Heart left ventricle (tissue), 16 donors: Measurements from ENCODE around the gene KIAA1671. TPM values are rescaled to one million over a fixed set of nuclear protein-coding genes. Genes with fewer than 3 reads are reported as not detected.

Experiments
- ATAC-seq, 4 donors: fragments of 200-7000 bp; cut with Tn5 transposase; one replicate each; pipeline ENCODE4 v1.9.1; 2020 to 2022; ENCODE audit warnings: moderate library complexity in 4 of 4, mild to moderate bottlenecking in 3 of 4, moderate number of reproducible peaks in 1 of 4
- DNase-seq, 5 donors: peaks; one replicate each; pipeline ENCODE4 v3.0.0-alpha.2; 2020
- H3K27ac ChIP-seq, 12 donors: fragments of 200-600 bp; sonication (generic) in 4 of 12; one replicate each; pipeline versions ENCODE4 v1.5.0 to v1.8.0; 2016 to 2022; ENCODE audit warnings: mild to moderate bottlenecking in 2 of 12
- H3K27me3 ChIP-seq, 9 donors: fragments of 200-600 bp; sonication (generic) in 2 of 9; one replicate each; pipeline versions ENCODE4 v1.5.1 to v1.8.0; 2016 to 2022; ENCODE audit warnings: mild to moderate bottlenecking in 3 of 9
- H3K36me3 ChIP-seq, 9 donors: fragments of 200-600 bp; sonication (generic) in 2 of 9; one replicate each; pipeline versions ENCODE4 v1.5.0 to v1.8.0; 2018 to 2022; ENCODE audit warnings: mild to moderate bottlenecking in 2 of 9
- H3K4me1 ChIP-seq, 12 donors: fragments of 200-600 bp; sonication (generic) in 4 of 12; one replicate each; pipeline versions ENCODE4 v1.5.0 to v1.8.0; 2016 to 2022; ENCODE audit warnings: mild to moderate bottlenecking in 3 of 12
- H3K4me3 ChIP-seq, 12 donors: fragments of 200-600 bp; sonication (generic) in 4 of 12; one replicate each; pipeline versions ENCODE4 v1.5.0 to v1.8.0; 2017 to 2022; ENCODE audit warnings: mild to moderate bottlenecking in 9 of 12, moderate library complexity in 4 of 12
- H3K9me3 ChIP-seq, 12 donors: fragments of 200-600 bp; sonication (generic) in 4 of 12; one replicate each; pipeline versions ENCODE4 v1.5.0 to v1.8.0; 2016 to 2022; ENCODE audit warnings: mild to moderate bottlenecking in 1 of 12
- CTCF ChIP-seq, 12 donors: fragments of 200-600 bp; sonication (generic) in 4 of 12; IDR thresholded peaks; one replicate each; pipeline versions ENCODE4 v1.5.0 to v1.8.0; 2018 to 2022; ENCODE audit warnings: antibody characterized with exemption in 12 of 12, mild to moderate bottlenecking in 5 of 12
- POLR2A ChIP-seq, 2 donors: fragments of 450-650 bp; IDR thresholded peaks; one replicate each; pipeline ENCODE4 v1.6.1; 2017; ENCODE audit warnings: antibody characterized with exemption in 2 of 2, mild to moderate bottlenecking in 2 of 2, moderate library complexity in 2 of 2
- WGBS, 4 donors: extraction: QIAGEN DNeasy Blood & Tissue Kit in 2 of 4; methylation state at CpG; one replicate each; pipeline versions ENCODE4 v1.1.5 to v1.1.7; 2013 to 2018; 5-methylcytosine and 5-hydroxymethylcytosine counted together
- intact Hi-C, 10 donors: fragments of 100-400 bp; cut with DNase I; formaldehyde crosslinking; loops; one replicate each; pipeline versions ENCODE4 v1.11.1 to v1.14.2; 2022
- polyA plus RNA-seq, 2 donors: library from polyadenylated mRNA; stranded (reverse); fragments of 200-250 nt; gene quantifications; one replicate each; pipeline ENCODE4 v1.2.3, GENCODE V29; 2013
- total RNA-seq, 9 donors: library from RNA; depleted of rRNA in 2 of 9; stranded (reverse); fragments of >200 nt in 2 of 9; fragmentation: NEBNext Ultra II Directional in 3 of 9; extraction: Animal tissue kit (Norgen Biotek cat#: 25700) in 3 of 9; gene quantifications; one replicate each; pipeline versions ENCODE4 v1.1.0 to v1.2.4, GENCODE V29; 2016 to 2023
- donor health status: ischemic (EF 13 %, LVEDD 7.1; RV severe dilation, severe dysfunction).
- donor health status: healthy with polysubstance abuse.
- donor health status: DM: no; HTN: yes; CAD: no.
- donor health status: DM: no; HTN: no; CAD: no.
- donor health status: ischemic (EF 25% LVEDD 6.9; RV normal size, moderate dysfunction).
- donor health status: ischemic (EF 25% LVEDD 5.7; RV mildly dilated, moderate dysfunction).
- donor health status: healthy.
- donor health status: DM: yes; HTN: yes; CAD: no.
- donor health status: ischemic (EF 35%, LVEDD 5.7; RV mildly dilated, moderate dysfunction).
- donor health status: nonischemic (EF 11% LVEDD 7.7; RV severe dilation, severe dysfunction).
- donor health status: DM: yes; HTN: yes; CAD: no.
- donor health status: PGD.
- donor health status: ischemic (EF 29% LVEDD 5.4; RV normal size, mild dysfunction).
- donor health status: nonischemic (EF 23%, LVEDD 6.1; RV moderate dilation, normal function).

KIAA1671 gene
- total and polyA plus RNA-seq, 11 donors, result 4.5 to 22.1 (median 13.2) TPM

GRCh38 chr22:25095869-25096268 is 143.4 kb downstream of the KIAA1671 start:
- intact Hi-C loops, result no loop called here
- ATAC-seq, result no peak
- peaks cover 0 to 30% (median 5%) of the 10 kb centered on the region in 12 donors for H3K4me1 ChIP-seq
- no peaks in the 10 kb centered on the region for H3K27me3 ChIP-seq
- no peak overlapping the region for H3K4me3 ChIP-seq
- H3K36me3 ChIP-seq, result no peaks in the 10 kb centered on the region
- no peak for TF ChIP-seq POLR2A (IDR thresholded peaks at IDR 0.05)
- TF ChIP-seq CTCF (IDR thresholded peaks at IDR 0.05), result no peak
- WGBS, 4 donors, result 82 to 90% (median 87%) methylated on average over 6 to 7 of the region's 7 CpGs
- H3K9me3 ChIP-seq, result no peaks in the 10 kb centered on the region
- no peak overlapping the region for H3K27ac ChIP-seq
- DNase-seq, result no peak

GRCh38 chr22:25096638-25097405 is 144.3 kb downstream of the KIAA1671 start:
- intact Hi-C loops, result no loop called here
- Histone ChIP-seq H3K4me3 (no peak overlapping the region), H3K9me3 (no peaks in the 10 kb centered on the region), H3K36me3 (no peaks in the 10 kb centered on the region), H3K4me1 (peaks cover 0 to 24% (median 3%) of the 10 kb centered on the region in 12 donors), H3K27ac (no peak overlapping the region), H3K27me3 (no peaks in the 10 kb centered on the region)
- TF ChIP-seq POLR2A (IDR thresholded peaks at IDR 0.05) (no peak), CTCF (IDR thresholded peaks at IDR 0.05) (no peak)
- ATAC-seq (no peak), DNase-seq (no peak)
- 86 to 92% (median 86%) methylated on average over 17 of the region's 17 CpGs for WGBS, 4 donors

GRCh38 chr22:25098445-25099081 is 146.0 kb downstream of the KIAA1671 start:
- TF ChIP-seq POLR2A (IDR thresholded peaks at IDR 0.05) (no peak), CTCF (IDR thresholded peaks at IDR 0.05) (no peak)
- Histone ChIP-seq H3K27me3 (no peaks in the 10 kb centered on the region), H3K9me3 (no peaks in the 10 kb centered on the region), H3K4me3 (no peak overlapping the region), H3K36me3 (no peaks in the 10 kb centered on the region), H3K4me1 (peaks cover 0 to 17% (median 3%) of the 10 kb centered on the region in 12 donors), H3K27ac (no peak overlapping the region)
- no peak for DNase-seq
- no peak for ATAC-seq
- intact Hi-C loops, result no loop called here
- 91 to 96% (median 94%) methylated on average over 9 of the region's 9 CpGs for WGBS, 4 donors

- ATAC-seq, result no peak
- no peak for DNase-seq
- H3K4me3 ChIP-seq, result no peak overlapping the region
- no peaks in the 10 kb centered on the region for H3K27me3 ChIP-seq
- TF ChIP-seq POLR2A (IDR thresholded peaks at IDR 0.05) (no peak), CTCF (IDR thresholded peaks at IDR 0.05) (no peak)
- WGBS, 4 donors, result 78 to 95% (median 87%) methylated on average over 4 of the region's 4 CpGs
- H3K36me3 ChIP-seq, result no peaks in the 10 kb centered on the region
- intact Hi-C loops, result no loop called here
- peaks cover 0 to 14% (median 1%) of the 10 kb centered on the region in 12 donors for H3K4me1 ChIP-seq
- no peak overlapping the region for H3K27ac ChIP-seq
- H3K9me3 ChIP-seq, result no peaks in the 10 kb centered on the region
Observed at GRCh38 chr22:25099202-25099601, 146.7 kb downstream of the KIAA1671 start.
